ENCODE results near the gene MRGPRD. TPM values are rescaled to one million over a fixed set of nuclear protein-coding genes. Genes with fewer than 3 reads are reported as not detected.

MRGPRD gene
- total and polyA plus RNA-seq, 2 experiments from 2014 or later: not detected

DNA sequence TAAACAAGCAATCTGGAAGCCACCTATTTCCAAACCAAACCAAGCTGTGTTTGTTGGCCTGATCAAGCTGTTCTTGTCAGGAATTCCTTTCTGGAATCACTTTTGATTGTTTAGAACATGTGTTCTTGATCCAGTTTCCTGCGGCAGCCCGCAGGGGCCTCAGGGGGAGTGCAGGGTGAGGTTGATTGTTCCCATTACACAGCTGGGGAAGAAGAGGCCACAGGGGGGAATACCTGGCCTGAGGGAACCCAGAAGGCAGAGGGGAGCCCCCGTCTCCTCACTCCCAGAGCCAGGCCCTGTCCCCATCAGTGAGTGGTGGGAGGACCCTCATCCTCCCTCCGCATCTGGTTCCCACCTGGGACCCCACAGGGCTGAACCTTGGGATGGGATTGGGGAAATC, 4.2 kb downstream of the MRGPRD start (continued):
- TF ChIP-seq, protein P1, sequence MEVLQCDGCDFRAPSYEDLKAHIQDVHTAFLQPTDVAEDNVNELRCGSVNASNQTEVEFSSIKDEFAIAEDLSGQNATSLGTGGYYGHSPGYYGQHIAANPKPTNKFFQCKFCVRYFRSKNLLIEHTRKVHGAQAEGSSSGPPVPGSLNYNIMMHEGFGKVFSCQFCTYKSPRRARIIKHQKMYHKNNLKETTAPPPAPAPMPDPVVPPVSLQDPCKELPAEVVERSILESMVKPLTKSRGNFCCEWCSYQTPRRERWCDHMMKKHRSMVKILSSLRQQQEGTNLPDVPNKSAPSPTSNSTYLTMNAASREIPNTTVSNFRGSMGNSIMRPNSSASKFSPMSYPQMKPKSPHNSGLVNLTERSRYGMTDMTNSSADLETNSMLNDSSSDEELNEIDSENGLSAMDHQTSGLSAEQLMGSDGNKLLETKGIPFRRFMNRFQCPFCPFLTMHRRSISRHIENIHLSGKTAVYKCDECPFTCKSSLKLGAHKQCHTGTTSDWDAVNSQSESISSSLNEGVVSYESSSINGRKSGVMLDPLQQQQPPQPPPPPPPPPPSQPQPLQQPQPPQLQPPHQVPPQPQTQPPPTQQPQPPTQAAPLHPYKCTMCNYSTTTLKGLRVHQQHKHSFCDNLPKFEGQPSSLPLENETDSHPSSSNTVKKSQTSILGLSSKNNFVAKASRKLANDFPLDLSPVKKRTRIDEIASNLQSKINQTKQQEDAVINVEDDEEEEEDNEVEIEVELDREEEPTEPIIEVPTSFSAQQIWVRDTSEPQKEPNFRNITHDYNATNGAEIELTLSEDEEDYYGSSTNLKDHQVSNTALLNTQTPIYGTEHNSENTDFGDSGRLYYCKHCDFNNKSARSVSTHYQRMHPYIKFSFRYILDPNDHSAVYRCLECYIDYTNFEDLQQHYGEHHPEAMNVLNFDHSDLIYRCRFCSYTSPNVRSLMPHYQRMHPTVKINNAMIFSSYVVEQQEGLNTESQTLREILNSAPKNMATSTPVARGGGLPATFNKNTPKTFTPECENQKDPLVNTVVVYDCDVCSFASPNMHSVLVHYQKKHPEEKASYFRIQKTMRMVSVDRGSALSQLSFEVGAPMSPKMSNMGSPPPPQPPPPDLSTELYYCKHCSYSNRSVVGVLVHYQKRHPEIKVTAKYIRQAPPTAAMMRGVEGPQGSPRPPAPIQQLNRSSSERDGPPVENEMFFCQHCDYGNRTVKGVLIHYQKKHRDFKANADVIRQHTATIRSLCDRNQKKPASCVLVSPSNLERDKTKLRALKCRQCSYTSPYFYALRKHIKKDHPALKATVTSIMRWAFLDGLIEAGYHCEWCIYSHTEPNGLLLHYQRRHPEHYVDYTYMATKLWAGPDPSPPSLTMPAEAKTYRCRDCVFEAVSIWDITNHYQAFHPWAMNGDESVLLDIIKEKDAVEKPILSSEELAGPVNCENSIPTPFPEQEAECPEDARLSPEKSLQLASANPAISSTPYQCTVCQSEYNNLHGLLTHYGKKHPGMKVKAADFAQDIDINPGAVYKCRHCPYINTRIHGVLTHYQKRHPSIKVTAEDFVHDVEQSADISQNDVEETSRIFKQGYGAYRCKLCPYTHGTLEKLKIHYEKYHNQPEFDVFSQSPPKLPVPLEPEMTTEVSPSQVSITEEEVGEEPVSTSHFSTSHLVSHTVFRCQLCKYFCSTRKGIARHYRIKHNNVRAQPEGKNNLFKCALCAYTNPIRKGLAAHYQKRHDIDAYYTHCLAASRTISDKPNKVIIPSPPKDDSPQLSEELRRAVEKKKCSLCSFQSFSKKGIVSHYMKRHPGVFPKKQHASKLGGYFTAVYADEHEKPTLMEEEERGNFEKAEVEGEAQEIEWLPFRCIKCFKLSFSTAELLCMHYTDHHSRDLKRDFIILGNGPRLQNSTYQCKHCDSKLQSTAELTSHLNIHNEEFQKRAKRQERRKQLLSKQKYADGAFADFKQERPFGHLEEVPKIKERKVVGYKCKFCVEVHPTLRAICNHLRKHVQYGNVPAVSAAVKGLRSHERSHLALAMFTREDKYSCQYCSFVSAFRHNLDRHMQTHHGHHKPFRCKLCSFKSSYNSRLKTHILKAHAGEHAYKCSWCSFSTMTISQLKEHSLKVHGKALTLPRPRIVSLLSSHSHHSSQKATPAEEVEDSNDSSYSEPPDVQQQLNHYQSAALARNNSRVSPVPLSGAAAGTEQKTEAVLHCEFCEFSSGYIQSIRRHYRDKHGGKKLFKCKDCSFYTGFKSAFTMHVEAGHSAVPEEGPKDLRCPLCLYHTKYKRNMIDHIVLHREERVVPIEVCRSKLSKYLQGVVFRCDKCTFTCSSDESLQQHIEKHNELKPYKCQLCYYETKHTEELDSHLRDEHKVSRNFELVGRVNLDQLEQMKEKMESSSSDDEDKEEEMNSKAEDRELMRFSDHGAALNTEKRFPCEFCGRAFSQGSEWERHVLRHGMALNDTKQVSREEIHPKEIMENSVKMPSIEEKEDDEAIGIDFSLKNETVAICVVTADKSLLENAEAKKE (CRISPR knock-in tag; IDR thresholded peaks at IDR 0.05): no peak
- TF ChIP-seq EZH2phosphoT487 (IDR thresholded peaks at IDR 0.05; ENCODE audit: unreplicated experiment): no peak
- no peak for TF ChIP-seq NANOG (IDR thresholded peaks at IDR 0.05; ENCODE audit: borderline replicate concordance)
- TF ChIP-seq STAT1 (IDR thresholded peaks at IDR 0.05; ENCODE audit: unreplicated experiment): no peak
- TF ChIP-seq, protein P2, sequence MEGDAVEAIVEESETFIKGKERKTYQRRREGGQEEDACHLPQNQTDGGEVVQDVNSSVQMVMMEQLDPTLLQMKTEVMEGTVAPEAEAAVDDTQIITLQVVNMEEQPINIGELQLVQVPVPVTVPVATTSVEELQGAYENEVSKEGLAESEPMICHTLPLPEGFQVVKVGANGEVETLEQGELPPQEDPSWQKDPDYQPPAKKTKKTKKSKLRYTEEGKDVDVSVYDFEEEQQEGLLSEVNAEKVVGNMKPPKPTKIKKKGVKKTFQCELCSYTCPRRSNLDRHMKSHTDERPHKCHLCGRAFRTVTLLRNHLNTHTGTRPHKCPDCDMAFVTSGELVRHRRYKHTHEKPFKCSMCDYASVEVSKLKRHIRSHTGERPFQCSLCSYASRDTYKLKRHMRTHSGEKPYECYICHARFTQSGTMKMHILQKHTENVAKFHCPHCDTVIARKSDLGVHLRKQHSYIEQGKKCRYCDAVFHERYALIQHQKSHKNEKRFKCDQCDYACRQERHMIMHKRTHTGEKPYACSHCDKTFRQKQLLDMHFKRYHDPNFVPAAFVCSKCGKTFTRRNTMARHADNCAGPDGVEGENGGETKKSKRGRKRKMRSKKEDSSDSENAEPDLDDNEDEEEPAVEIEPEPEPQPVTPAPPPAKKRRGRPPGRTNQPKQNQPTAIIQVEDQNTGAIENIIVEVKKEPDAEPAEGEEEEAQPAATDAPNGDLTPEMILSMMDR (conservative IDR thresholded peaks at IDR 0.05; ENCODE audit: low read depth in 2 of 2): no peak
- TF ChIP-seq CREB1 (CRISPR knock-in tag; IDR thresholded peaks at IDR 0.05; ENCODE audit: low read depth): no peak
- TF ChIP-seq ZNF331 (CRISPR knock-in tag; IDR thresholded peaks at IDR 0.05; ENCODE audit: low read depth): no peak

DNA sequence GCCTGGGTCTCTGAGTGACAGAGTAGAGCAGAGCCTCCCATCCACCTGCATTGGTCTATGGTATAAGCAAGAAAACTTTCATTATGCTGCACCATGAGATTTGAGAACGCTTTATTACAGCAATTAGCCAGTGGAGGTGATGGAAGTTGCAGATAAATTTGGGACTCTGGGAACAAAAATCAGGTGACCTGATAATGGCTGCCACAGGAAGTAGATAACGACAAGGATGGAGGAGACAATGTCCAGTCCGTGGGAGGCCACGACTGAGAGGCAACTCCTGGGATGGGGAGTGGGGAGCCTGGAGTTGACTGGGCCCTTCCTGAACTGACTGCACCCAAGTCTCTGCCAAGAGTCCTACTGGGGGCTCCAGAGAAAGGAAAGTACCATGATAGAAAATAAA, 4.7 kb downstream of the MRGPRD start:
- Mint-ChIP-seq H3K36me3 (ENCODE audit: low read depth) (peaks cover 3% of the 10 kb centered on the region; the same call in 2 of the 3 replicates), H3K4me1 (peaks cover 7% of the 10 kb centered on the region), H3K27ac (no peak overlapping the region), H3K4me3 (no peak overlapping the region), H3K9me3 (peaks cover 6% of the 10 kb centered on the region), H3K27me3 (ENCODE audit: insufficient read depth, low read depth, poor library complexity) (no peaks in the 10 kb centered on the region)
- H3K4me3 ChIP-seq: no peak overlapping the region
- no peaks in the 10 kb centered on the region for H4K20me1 ChIP-seq (replicated peaks; ENCODE audit: insufficient read depth)
- no peak overlapping the region for H2AFZ ChIP-seq
- DNase-seq (ENCODE audit: low spot score): no peak
- no peaks in the 10 kb centered on the region for H3F3A ChIP-seq (replicated peaks; ENCODE audit: low read depth)
- no peak overlapping the region for H3K4me2 ChIP-seq
- ATAC-seq: no peak
- no peaks in the 10 kb centered on the region for H3K27me3 ChIP-seq (ENCODE audit: insufficient read depth)
- no peak overlapping the region for H3K27ac ChIP-seq (ENCODE audit: low read depth)
- no peaks in the 10 kb centered on the region for H3K79me2 ChIP-seq (replicated peaks; ENCODE audit: insufficient read depth)
- no peaks in the 10 kb centered on the region for H3K4me1 ChIP-seq (ENCODE audit: insufficient read depth)
- 0 out of 2 replicates have a peak, but pooled peaks cover 3% of the 10 kb centered on the region for H3K9me2 ChIP-seq (ENCODE audit: insufficient read depth)
- H3K36me3 ChIP-seq (ENCODE audit: insufficient read depth): no peaks in the 10 kb centered on the region
- TF ChIP-seq, protein P2 (conservative IDR thresholded peaks at IDR 0.05; ENCODE audit: low read depth in 2 of 2): no peak
- no peak for TF ChIP-seq POLR2AphosphoS5 (IDR thresholded peaks at IDR 0.05; ENCODE audit: low read depth)
- TF ChIP-seq, protein P3, sequence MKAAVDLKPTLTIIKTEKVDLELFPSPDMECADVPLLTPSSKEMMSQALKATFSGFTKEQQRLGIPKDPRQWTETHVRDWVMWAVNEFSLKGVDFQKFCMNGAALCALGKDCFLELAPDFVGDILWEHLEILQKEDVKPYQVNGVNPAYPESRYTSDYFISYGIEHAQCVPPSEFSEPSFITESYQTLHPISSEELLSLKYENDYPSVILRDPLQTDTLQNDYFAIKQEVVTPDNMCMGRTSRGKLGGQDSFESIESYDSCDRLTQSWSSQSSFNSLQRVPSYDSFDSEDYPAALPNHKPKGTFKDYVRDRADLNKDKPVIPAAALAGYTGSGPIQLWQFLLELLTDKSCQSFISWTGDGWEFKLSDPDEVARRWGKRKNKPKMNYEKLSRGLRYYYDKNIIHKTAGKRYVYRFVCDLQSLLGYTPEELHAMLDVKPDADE (IDR thresholded peaks at IDR 0.05): no peak
- TF ChIP-seq JUNB (IDR thresholded peaks at IDR 0.05; ENCODE audit: unreplicated experiment): no peak

Measured in GM23338 (cell line).